Right lobe of liver (tissue), 4 donors: ENCODE results near the gene APOL6.

Experiments
- CTCF ChIP-seq, 4 donors: fragments of 200-600 bp in 3 of 4; fragments of 450-650 bp in 1 of 4; IDR thresholded peaks; one replicate each; pipeline versions ENCODE4 v1.5.1 to v1.8.0; 2016 to 2022; ENCODE audit warnings: antibody characterized with exemption in 4 of 4, mild to moderate bottlenecking in 2 of 4
- POLR2A ChIP-seq: fragments of 450-650 bp; IDR thresholded peaks from one replicate; pipeline ENCODE4 v1.6.1; 2017; ENCODE audit warnings: antibody characterized with exemption, mild to moderate bottlenecking
- donor health status: DM: no; HTN: no; CAD: no.
- donor health status: DM: no; HTN: no; CAD: no.
- donor health status: DM: no; HTN: yes; CAD: no.

- TF ChIP-seq POLR2A (no peak), CTCF (IDR thresholded peaks at IDR 0.05) (no peak)
Measured at GRCh38 chr22:35624547-35624946, 23.7 kb upstream of the APOL6 start.
